ENCODE measurements around the gene ARID5B. TPM values are rescaled to one million over a fixed set of nuclear protein-coding genes. Genes with fewer than 3 reads are reported as not detected.

Gene ARID5B
- total RNA-seq, 1 experiment from 2014 or later = 0.04 TPM

DNA sequence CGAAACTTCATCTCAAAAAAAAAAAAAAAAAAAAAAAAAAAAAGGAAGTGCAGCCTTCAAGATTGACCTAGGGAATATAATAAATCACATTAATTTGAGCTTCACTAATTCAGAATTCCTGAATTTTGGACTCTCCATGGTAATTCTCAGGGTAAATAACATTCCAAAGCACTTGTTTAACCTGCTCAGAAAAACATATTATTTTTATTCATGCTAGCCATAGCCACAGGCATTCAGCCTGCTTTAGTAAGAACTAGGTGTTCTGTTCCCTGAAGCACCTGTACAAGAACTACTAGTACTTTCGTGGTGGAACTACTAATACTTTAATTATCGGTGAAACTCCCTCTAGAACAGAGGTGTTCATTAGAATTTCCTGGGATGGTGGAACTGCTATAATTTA is 197.8 kb downstream of the ARID5B start:
- Mint-ChIP-seq H3K4me3 (no peak overlapping the region), H3K27me3 (ENCODE audit: low read depth) (no peaks in the 10 kb centered on the region), H3K27ac (no peak overlapping the region), H3K36me3 (ENCODE audit: insufficient read depth in 1 of 3, low read depth in 3 of 3) (no peaks in the 10 kb centered on the region), H3K9me3 (no peaks in the 10 kb centered on the region), H3K4me1 (peaks cover 6 to 7% of the 10 kb centered on the region in 2 experiments; a peak in 3 of 4 replicates)
- no peak overlapping the region for H2AFZ ChIP-seq (ENCODE audit: low read length)
- no peak overlapping the region for H4K91ac ChIP-seq (ENCODE audit: insufficient read length, low read depth, low read length)
- no peak overlapping the region for H3K14ac ChIP-seq (ENCODE audit: insufficient read depth, low read length)
- H3K79me2 ChIP-seq (ENCODE audit: insufficient read depth, low read length) = no peaks in the 10 kb centered on the region
- no peak overlapping the region for H2BK15ac ChIP-seq (ENCODE audit: low read depth, low read length)
- no peaks in the 10 kb centered on the region for H3K27me3 ChIP-seq (ENCODE audit: insufficient read depth, low read length)
- no peak overlapping the region for H3K4ac ChIP-seq (ENCODE audit: low read depth, low read length)
- no peak overlapping the region for H3K27ac ChIP-seq (ENCODE audit: insufficient read length, low read depth, low read length)
- no peak overlapping the region for H3K56ac ChIP-seq (ENCODE audit: insufficient read length, low read depth, low read length)
- H2BK120ac ChIP-seq (ENCODE audit: low read depth, low read length, poor library complexity, severe bottlenecking) = no peak overlapping the region
- H3K79me1 ChIP-seq (ENCODE audit: insufficient read depth, low read depth, low read length, poor library complexity, severe bottlenecking) = no peaks in the 10 kb centered on the region
- H3K9ac ChIP-seq (ENCODE audit: extremely low read depth, insufficient read length, low read length) = no peak overlapping the region
- H4K20me1 ChIP-seq (ENCODE audit: control insufficient read depth, insufficient read depth, insufficient read length) = no peaks in the 10 kb centered on the region
- no peaks in the 10 kb centered on the region for H3K9me3 ChIP-seq (ENCODE audit: control insufficient read depth, low read depth, low read length)
- no peak overlapping the region for H2BK12ac ChIP-seq (ENCODE audit: insufficient read length, low read depth, low read length)
- H2BK20ac ChIP-seq (ENCODE audit: low read depth, low read length, poor library complexity, severe bottlenecking) = no peak overlapping the region
- no peak overlapping the region for H4K5ac ChIP-seq (ENCODE audit: insufficient read length, low read depth, low read length)
- no CpG with 5 or more reads among the region's 3 CpGs for WGBS (ENCODE audit: extremely low coverage, insufficient read length, low lambda C conversion rate)
- DNase-seq = no peak
- no peak overlapping the region for H3K4me2 ChIP-seq (ENCODE audit: insufficient read depth, insufficient read length, low read length)
- H4K8ac ChIP-seq (replicated peaks; ENCODE audit: insufficient read length, low read depth, low read length) = no peak overlapping the region
- no peak overlapping the region for H2BK5ac ChIP-seq (ENCODE audit: insufficient read length, low read length)
- H3K4me1 ChIP-seq (ENCODE audit: insufficient read depth, low read length) = no peaks in the 10 kb centered on the region
- H2AK5ac ChIP-seq (ENCODE audit: insufficient read length, low read length) = no peak overlapping the region
- H3K23ac ChIP-seq (ENCODE audit: insufficient read length, low read depth, low read length) = no peak overlapping the region
- no peak overlapping the region for H3T11ph ChIP-seq (ENCODE audit: low read length)
- H3K18ac ChIP-seq (ENCODE audit: insufficient read length, low read depth, low read length) = no peak overlapping the region
- TF ChIP-seq, protein P1, sequence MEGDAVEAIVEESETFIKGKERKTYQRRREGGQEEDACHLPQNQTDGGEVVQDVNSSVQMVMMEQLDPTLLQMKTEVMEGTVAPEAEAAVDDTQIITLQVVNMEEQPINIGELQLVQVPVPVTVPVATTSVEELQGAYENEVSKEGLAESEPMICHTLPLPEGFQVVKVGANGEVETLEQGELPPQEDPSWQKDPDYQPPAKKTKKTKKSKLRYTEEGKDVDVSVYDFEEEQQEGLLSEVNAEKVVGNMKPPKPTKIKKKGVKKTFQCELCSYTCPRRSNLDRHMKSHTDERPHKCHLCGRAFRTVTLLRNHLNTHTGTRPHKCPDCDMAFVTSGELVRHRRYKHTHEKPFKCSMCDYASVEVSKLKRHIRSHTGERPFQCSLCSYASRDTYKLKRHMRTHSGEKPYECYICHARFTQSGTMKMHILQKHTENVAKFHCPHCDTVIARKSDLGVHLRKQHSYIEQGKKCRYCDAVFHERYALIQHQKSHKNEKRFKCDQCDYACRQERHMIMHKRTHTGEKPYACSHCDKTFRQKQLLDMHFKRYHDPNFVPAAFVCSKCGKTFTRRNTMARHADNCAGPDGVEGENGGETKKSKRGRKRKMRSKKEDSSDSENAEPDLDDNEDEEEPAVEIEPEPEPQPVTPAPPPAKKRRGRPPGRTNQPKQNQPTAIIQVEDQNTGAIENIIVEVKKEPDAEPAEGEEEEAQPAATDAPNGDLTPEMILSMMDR (conservative IDR thresholded peaks at IDR 0.05) = no peak
- H3K23me2 ChIP-seq (ENCODE audit: insufficient read length, low read depth, low read length, poor library complexity, severe bottlenecking) = no peaks in the 10 kb centered on the region
